ENCODE measurements around the gene MRPL33.

Gene MRPL33

DNA sequence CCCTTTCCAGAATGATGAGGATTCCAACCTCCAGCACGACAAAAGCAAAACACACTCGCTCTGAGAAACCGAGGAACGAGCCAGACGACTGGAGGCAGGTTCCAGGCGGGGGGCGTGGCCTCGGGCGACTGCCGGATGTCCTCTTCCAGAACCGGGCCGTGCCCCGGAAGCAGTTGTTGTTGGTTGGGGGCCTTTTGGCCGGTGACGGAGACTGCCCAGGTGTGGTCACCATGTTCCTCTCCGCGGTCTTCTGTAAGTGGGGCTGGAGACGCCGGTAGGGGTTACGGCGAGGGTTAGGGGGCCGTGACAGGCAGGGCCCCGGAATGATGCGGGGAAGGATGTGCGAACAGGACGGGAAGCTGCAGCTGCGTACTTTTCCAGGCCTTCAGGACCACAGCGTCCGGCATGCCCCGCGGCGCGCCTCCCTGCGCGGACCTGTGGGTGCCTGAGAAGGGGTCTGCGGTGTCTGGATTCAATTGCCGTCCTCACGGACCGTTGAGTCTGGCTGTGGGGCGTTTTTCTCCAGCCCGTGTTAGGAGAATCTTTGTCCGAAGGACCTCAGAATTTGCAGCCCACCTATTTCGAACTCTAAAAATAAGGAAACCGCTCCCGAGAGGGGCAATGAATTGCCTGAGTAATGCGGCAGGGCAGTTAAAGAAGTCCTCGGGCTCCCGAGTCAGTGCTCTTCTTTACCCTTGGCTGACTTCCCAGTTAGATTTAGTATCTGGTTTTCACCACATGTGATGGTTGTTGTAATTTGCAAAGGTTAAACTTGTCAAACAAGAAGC, at the start of gene MRPL33:
Gene MRPL33 (plus strand): TSS at position 172 of the 788 bp plus-strand sequence. CDS start 59 bp downstream, at position 231.
- peak; percentile 92 for DNase-seq (ENCODE audit: low spot score)

DNA sequence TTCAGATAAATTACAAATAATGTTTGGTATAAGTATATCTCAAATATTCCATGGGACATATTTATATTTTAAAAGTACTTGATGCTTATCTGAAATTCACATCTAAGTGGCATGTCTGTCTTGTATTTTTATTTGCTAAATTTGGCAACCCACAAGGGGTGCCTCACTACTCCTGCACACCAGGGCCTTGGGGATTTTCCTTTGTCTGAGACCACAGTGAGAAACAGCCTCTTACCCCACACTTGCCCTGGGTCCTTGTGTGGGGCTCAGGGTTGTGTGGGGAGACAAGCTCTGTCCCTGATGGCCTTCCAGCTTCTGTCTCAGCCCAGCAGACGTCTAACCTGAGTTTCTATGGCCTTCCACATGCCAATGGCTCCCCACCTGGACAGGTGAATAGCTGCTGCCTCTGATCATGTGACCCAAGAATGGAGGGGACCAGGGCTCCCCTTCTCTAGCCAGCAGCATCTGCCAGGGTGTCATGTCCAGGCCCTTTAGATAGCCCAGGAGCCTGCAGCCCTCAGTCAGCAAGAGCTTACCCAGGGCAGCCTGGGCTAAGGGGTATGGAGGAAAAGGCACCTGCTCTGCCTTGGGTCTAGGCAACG, 49.5 kb upstream of the MRPL33 start:
- DNase-seq (ENCODE audit: low spot score): no peak

DNA sequence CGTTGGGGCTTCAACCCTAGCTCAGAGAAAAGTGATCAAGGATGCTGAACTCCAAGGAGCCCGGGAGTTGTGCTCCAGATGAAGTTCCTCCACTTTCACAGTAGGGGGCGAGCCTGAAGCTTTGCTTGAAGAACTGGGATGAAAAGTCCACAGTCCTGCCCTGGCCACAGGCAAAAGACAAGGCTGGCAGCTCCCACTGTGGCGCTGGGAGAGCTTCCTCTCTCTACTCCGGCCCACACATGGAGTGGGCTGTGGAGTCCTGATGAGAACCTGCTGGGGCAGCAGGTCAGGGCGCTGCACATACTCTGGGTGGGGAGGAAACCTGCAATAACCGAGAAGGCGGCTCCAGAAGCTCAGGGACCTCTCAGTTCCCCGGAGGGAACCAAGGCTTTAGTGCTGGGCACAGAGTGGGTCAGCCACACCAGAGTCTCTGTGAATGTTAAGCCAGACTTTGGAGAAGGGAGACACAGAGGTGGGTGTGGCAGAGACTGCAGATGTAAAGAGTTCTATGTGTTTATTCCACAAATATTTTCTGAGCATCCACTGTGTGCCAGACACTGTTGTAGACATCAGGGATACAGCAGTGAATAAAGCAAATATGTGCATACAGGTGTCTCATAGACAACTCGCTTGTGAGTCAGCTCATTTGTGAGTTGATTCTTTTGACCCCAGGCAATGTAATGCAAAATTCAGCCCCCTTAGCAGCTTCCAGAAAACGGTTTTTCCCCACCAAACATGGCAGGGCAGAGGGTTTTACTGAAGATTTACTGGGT, 48.0 kb upstream of the MRPL33 start:
- DNase-seq (ENCODE audit: low spot score): peak; percentile 68

GRCh38 chr2:27724191-27724590, 47.3 kb upstream of the MRPL33 start:
- DNase-seq (ENCODE audit: low spot score): no peak

- no peak for DNase-seq (ENCODE audit: low spot score)
Measured at GRCh38 chr2:27724905-27725701, 46.4 kb upstream of the MRPL33 start.

DNA sequence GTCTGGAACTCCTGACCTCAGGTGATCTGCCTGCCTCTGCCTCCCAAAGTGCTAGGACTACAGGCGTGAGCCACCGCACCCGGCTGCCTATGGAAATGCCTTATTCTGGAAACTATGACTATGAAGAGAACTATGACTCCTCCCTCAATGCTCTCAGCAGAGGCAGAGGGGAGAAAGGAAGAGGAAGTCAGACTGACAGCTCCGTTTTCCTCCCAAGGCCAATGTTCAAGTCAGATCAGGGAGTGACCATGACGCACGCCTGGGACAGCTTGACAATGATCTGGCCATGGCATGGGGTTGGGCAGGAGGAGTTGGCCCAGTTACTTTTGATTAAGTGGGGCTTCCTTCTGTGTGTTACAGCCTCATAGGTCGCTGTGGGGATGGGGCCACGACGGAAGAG, 44.3 kb upstream of the MRPL33 start:
- DNase-seq (ENCODE audit: low spot score): no peak

DNA sequence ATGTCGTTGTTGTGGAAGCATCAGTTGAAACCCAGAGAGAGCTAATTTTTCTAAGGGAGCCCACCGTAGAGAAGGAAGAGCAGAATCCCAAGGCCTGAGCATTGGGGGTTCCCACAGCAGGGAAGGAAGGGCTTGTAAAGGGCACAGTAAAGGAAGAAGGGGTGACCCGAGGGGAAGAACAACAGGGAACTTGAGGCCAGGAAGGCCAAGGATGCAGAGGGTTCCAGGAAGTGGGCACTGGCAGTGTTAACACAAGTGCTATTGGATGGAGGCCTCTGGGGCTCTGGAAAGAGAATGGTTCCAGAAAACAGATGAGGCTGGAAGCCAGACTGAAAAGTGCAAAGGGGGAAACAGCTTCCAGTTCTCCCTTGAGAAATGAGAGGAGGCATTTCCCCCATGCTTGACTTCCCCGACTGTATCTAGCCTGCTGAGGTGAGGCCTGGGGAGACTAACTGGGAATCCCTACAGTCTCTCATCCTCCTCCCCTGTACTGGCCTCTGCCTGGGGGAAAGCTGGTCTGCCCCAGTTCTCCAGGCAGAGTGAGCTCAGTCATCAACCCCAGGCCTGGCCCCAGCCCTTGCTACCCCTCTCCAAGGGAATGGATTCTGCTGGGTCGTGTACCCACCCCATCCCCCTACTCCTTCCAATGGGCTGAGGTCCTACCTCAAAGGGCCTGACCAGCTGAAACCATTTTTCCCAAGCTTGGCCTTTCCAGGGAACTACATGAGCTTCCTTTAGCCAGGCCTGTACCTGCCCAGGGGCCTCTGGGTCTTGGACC, 43.2 kb upstream of the MRPL33 start:
- DNase-seq (ENCODE audit: low spot score): no peak

GRCh38 chr2:27729198-27729597, 42.3 kb upstream of the MRPL33 start:
- no peak for DNase-seq (ENCODE audit: low spot score)

- no peak for DNase-seq (ENCODE audit: low spot score)
Measured at GRCh38 chr2:27729614-27730013, 41.9 kb upstream of the MRPL33 start.

DNA sequence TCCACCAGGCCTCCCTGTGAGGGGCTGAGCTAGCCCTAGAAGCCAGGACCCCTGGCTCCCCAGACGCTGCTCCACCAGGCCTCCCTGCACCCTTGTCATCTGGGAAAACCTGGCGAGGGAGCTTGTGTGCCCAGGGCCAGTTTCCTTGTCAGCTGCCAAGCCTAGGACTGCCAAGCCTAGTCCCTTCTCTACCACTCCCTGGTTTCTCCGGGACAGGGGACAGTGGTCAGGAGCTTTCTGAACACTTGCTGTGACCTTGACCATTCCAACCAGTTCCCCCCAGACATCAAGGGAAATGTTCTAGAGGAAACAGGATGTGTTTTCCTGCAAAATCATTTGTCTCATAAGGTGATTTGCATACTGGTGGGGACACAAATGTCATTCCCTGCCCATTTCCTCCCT, 41.3 kb upstream of the MRPL33 start:
- no peak for DNase-seq (ENCODE audit: low spot score)

DNA sequence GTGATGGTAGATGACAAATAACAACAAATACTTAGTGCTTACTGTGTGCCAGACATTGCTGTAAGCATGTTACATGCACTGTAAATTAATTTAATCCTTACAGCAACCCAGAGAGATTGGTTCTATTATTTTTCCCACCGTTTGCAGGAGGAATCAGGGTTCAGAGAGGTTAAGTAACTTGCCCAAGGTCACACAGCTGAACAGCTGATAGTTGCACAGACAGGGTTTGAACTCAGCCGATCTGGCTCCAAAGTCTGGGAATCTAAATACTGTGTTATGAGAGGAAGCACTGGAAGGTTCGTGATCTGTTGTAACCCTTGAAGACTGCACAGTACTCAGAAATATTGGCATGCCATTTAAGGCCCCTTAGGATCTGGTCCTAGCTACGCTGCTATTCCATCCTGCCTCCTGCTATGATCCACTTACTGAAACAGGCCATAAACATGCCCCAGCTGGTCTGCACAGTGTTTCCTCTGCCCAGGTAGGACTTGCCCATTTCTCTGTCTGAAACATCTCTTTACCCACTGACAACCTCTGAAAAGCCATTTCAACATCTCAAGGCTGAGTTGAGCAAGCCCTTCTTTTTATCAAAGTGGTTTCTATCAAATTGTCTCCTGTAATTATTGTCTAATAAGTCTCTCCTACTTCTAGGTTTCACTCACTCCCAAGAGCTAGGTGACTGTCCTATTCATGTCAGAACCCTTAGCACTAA, 40.4 kb upstream of the MRPL33 start:
- DNase-seq (ENCODE audit: low spot score): no peak

GRCh38 chr2:27734305-27734704, 37.2 kb upstream of the MRPL33 start:
- no peak for DNase-seq (ENCODE audit: low spot score)

DNA sequence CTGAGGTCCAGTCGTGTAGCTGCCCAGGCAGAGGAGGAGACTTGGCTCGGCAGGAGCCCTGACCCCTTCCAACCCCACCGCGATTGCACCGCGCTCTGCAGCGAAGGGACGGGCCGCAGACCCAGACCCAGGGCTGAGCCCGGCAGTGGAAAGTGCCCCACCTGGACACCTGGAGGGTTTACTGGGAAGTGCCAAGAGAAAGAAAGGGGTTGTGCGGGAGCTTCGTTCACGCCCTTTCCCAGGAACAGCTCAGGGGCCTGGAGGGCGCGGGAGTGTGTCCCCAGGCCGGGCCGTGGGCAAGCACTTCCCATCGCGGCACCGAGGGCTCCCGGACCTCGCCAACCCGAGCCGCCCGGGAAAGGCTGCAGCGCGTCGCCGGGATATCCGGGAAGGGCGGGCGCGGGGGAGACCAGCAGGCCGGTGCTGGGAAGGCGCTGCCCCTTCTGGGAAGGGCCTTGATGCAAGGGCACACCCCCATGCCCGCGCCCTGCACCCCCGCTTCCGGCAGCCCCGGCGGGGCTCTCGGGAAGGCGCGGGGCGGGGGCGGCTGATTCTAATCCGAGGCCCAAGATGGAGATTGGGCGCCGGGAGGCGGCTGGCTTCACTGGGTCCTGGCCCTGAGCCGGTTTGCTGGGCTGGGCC, 36.1 kb upstream of the MRPL33 start:
- DNase-seq (ENCODE audit: low spot score): peak; percentile 53

DNA sequence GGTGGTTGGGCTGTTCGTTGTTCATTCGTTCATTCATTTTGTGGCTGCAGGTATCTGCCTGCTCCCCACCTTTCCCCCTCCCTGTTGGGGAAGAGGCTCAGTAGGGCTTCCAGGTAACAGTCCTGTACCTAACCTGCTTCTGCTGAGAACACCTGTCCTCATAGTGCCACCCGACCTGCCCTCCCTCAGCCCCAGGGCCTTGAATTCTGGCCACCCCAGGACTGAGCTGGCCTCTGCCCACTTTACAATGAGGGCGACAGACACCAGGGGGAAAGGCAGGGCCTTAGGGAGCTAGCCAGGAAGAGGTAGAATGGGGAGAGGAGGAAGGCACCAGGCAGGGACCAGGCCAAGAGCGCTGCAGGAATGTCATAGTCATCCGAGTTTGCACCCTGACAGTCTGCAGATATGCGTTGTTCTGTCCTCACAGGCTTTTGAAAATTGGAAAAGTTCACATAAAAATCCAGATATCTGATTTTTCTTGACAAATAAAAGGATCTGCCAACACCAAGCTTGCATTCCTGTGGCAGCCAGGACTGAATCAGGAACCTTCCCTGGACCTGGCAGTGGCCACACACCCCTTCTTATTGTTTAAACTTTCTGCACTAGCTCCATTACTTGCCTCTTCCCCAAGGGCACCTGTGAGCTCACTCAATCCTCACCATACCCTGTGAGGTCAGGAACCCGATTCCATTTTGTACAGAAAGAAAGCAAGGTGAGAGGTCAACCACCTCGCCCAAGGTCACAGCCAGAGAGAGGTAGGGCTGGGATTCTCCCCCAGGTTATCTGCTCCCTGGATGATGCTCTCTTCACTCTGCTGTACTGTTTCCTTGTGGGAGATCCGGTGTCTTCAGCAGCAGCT, 35.3 kb upstream of the MRPL33 start:
- no peak for DNase-seq (ENCODE audit: low spot score)

- DNase-seq (ENCODE audit: low spot score): no peak
Measured at GRCh38 chr2:27736890-27737204, 34.7 kb upstream of the MRPL33 start.

DNA sequence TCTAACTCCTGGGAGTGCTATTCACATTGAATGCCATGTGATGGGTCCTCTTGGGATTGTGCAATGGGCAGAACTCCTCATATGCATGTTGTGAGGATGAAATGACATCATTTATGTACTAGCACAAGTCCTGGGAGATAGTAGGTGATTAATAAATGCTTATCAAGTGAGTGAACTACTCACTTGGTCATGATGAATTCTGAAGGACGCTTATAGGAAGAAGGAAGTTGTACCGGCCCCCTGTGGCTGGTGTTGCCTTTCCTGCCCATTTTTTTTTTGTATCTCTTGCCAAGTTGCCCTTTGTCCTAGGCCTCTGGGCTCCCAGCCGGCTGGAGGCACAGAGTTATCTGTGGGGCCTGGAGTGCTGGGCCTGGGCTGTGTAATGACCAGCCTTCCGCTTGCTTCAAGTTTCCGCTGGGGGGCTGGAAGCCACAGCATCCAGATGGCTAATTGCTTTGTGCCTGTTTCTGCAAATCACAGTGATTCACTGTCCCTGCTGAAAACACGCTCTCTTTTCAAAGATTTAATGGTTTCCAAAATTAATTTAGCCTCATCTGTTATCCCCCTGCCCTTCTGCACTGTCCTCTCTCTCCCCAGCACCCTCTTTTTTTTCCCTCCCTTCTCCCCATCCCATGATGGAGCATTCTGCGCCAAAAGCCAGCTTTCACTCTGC, 33.7 kb upstream of the MRPL33 start:
- DNase-seq (ENCODE audit: low spot score): no peak

DNA sequence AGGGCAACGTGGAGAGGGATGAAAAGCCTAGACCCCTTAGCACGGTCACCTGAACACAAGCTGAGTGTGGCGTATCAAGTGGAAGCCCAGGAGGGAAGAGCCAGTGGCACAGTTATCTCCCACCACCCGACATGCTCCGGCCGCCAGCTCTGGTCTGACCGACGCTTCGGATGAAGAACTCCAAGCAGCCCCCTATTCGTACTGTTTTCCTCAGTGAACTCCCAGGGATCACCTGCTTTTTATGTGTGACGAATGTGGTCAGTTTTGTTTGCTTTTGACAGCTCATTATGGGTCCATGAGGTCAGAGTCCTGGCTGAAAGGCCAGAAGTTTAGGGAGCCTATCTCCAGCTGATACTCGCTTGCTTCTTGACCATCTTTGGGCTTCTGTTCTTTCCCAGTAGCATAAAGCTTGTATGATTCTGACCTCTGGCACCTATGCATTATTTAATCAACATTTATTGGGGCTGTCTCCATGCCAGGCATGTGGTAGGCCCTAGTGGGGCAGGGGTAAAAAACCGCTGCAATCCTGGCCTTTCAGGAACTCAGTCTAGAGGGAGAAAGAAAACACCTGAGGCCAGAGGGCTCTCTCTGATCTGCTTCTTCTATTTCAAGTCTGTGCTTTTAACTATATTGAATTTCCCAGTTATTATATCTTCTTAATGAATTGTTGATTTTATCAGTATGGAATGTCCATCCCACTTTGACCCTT, 33.0 kb upstream of the MRPL33 start:
- no peak for DNase-seq (ENCODE audit: low spot score)

DNA sequence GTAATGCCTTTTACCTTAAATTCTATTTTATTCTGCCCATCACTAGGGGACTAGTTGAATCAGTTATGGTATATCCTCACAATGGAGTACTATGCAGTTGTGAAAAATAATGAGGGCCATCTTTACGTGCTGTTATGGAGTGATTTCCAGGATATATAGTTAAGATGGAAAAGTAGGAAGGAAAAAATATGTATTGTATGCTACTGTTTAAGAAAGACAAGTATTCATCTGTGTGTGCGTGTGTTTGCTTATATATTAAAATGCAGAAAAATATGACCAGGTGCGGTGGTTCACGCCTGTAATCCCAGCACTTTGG, 32.5 kb upstream of the MRPL33 start:
- DNase-seq (ENCODE audit: low spot score): no peak
